Naive thymus-derived CD8-positive, alpha-beta T cell (primary cell): ENCODE results near the gene LRMDA. TPM values are rescaled to one million over a fixed set of nuclear protein-coding genes. Genes with fewer than 3 reads are reported as not detected.

Experiments used
- ATAC-seq, 2 donors: fragments of 150-1000 bp; cut with Tn5 transposase in 1 of 2; sonication (Bioruptor Pico), chemical (Tn5 transposase) in 1 of 2; 1 replicate in 1 of 2; 2 replicates in 1 of 2; pipeline ENCODE4 v1.10.0; 2021; ENCODE audit warnings: mild to moderate bottlenecking in 2 of 2, moderate library complexity in 2 of 2
- POLR2A ChIA-PET: fragments of 350-600 bp; sonication (Branson Sonifier 250); formaldehyde crosslinking; loops from one replicate; lab custom pipeline; 2021; ENCODE audit warnings: antibody characterized with exemption; lab: Charles Lee
- DNase-seq, 10 donors: peaks; one replicate each; pipeline versions ENCODE4 v3.0.0 to v3.0.0-alpha.2; 2020 to 2022
- H3K27ac Mint-ChIP-seq, 10 donors: one replicate each; pipeline ENCODE4 v1.8.0; 2020 to 2022; ENCODE audit warnings: mild to moderate bottlenecking in 10 of 10, mixed read lengths in 10 of 10, moderate library complexity in 4 of 10, inconsistent platforms in 1 of 10
- H3K27me3 Mint-ChIP-seq, 5 donors: one replicate each; pipeline ENCODE4 v1.8.0; 2021 to 2022; ENCODE audit warnings: mixed read lengths in 5 of 5
- H3K36me3 Mint-ChIP-seq, 3 donors: one replicate each; pipeline ENCODE4 v1.8.0; 2020 to 2022; ENCODE audit warnings: mixed read lengths in 3 of 3, mild to moderate bottlenecking in 2 of 3, inconsistent platforms in 1 of 3
- H3K4me1 Mint-ChIP-seq, 4 donors: one replicate each; pipeline ENCODE4 v1.8.0; 2021 to 2022; ENCODE audit warnings: mixed read lengths in 4 of 4
- H3K4me3 Mint-ChIP-seq, 10 donors: one replicate each; pipeline ENCODE4 v1.8.0; 2020 to 2022; ENCODE audit warnings: mild to moderate bottlenecking in 10 of 10, mixed read lengths in 10 of 10, moderate library complexity in 6 of 10, inconsistent platforms in 1 of 10
- H3K9me3 Mint-ChIP-seq, 9 donors: one replicate each; pipeline ENCODE4 v1.8.0; 2020 to 2022; ENCODE audit warnings: mixed read lengths in 9 of 9, mild to moderate bottlenecking in 3 of 9, inconsistent platforms in 1 of 9, moderate library complexity in 1 of 9
- polyA plus RNA-seq, 3 donors: library from polyadenylated mRNA; unstranded; fragments of 300-500 nt; fragmentation: Illumina TruSeq; gene quantifications; one replicate each; pipeline ENCODE4 v1.2.3, GENCODE V29; 2021
- total RNA-seq, 8 experiments: library from RNA in 2 of 8; stranded (reverse) in 2 of 8; gene quantifications; one replicate each; pipeline ENCODE4 v1.2.3 and lab custom pipeline; 2021 to 2026

LRMDA gene
- total and polyA plus RNA-seq, 5 experiments from 2014 or later, result not detected

GRCh38 chr10:75662715-75663114 lies 231.3 kb downstream of the LRMDA start:
- Mint-ChIP-seq H3K27me3 (peaks cover 5 to 25% (median 12%) of the 10 kb centered on the region in 5 donors), H3K36me3 (no peaks in the 10 kb centered on the region), H3K9me3 (no peaks in the 10 kb centered on the region), H3K4me1 (no peaks in the 10 kb centered on the region), H3K27ac (no peak overlapping the region), H3K4me3 (no peak overlapping the region)
- no peak for DNase-seq
- POLR2A ChIA-PET, result interaction anchor here (0.7 kb wide), 1 partner anchor 10 kb away, joined by 3 read pairs; no protein-coding TSS in a partner anchor
- ATAC-seq, result no peak

GRCh38 chr10:75663947-75664664 lies 232.7 kb downstream of the LRMDA start:
- H3K4me1 Mint-ChIP-seq, result no peaks in the 10 kb centered on the region
- H3K36me3 Mint-ChIP-seq, result no peaks in the 10 kb centered on the region
- no peak overlapping the region for H3K27ac Mint-ChIP-seq
- DNase-seq (no peak), ATAC-seq (no peak)
- POLR2A ChIA-PET, result no interaction called here
- H3K4me3 Mint-ChIP-seq, result no peak overlapping the region
- H3K9me3 Mint-ChIP-seq, result no peaks in the 10 kb centered on the region
- H3K27me3 Mint-ChIP-seq, result peaks cover 4 to 23% (median 8%) of the 10 kb centered on the region in 5 donors

- DNase-seq, result no peak
- POLR2A ChIA-PET, result no interaction called here
- Mint-ChIP-seq H3K4me1 (no peaks in the 10 kb centered on the region), H3K36me3 (no peaks in the 10 kb centered on the region), H3K9me3 (no peaks in the 10 kb centered on the region), H3K27me3 (peaks cover 0 to 16% (median 5%) of the 10 kb centered on the region in 5 donors), H3K27ac (no peak overlapping the region), H3K4me3 (no peak overlapping the region)
- no peak for ATAC-seq
Measured at GRCh38 chr10:75664968-75665367, 233.5 kb downstream of the LRMDA start.

DNA sequence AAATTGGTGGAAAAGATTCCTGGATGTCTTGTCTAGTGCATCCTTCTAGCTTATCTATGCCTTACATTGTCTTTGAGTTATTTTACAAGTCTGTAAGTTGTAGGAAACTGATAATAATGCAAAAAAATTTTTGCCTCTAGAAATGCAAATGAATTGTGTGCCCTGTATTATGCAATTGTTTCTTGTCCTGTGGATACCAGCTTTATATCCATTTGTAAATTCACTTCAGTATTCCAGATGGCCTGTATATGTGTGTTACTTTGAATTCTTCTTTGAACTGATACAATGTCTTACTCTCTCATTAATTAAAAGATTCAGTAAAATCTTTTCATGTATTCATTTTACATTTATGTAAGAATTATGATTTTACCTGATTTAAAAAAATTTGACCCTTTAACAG lies 234.3 kb downstream of the LRMDA start:
- POLR2A ChIA-PET, result no interaction called here
- no peak overlapping the region for H3K27ac Mint-ChIP-seq
- ATAC-seq (no peak), DNase-seq (no peak)
- H3K9me3 Mint-ChIP-seq, result no peaks in the 10 kb centered on the region
- peaks cover 0 to 13% (median 3%) of the 10 kb centered on the region in 5 donors for H3K27me3 Mint-ChIP-seq
- H3K36me3 Mint-ChIP-seq, result no peaks in the 10 kb centered on the region
- no peaks in the 10 kb centered on the region for H3K4me1 Mint-ChIP-seq
- H3K4me3 Mint-ChIP-seq, result no peak overlapping the region

GRCh38 chr10:75672111-75672671 lies 240.8 kb downstream of the LRMDA start:
- H3K27me3 Mint-ChIP-seq, result peaks cover 7 to 26% (median 8%) of the 10 kb centered on the region in 5 donors
- H3K4me3 Mint-ChIP-seq, result no peak overlapping the region
- POLR2A ChIA-PET, result no interaction called here
- H3K9me3 Mint-ChIP-seq, result no peaks in the 10 kb centered on the region
- no peaks in the 10 kb centered on the region for H3K36me3 Mint-ChIP-seq
- H3K27ac Mint-ChIP-seq, result no peak overlapping the region
- no peaks in the 10 kb centered on the region for H3K4me1 Mint-ChIP-seq
- DNase-seq, result no peak
- no peak for ATAC-seq

DNA sequence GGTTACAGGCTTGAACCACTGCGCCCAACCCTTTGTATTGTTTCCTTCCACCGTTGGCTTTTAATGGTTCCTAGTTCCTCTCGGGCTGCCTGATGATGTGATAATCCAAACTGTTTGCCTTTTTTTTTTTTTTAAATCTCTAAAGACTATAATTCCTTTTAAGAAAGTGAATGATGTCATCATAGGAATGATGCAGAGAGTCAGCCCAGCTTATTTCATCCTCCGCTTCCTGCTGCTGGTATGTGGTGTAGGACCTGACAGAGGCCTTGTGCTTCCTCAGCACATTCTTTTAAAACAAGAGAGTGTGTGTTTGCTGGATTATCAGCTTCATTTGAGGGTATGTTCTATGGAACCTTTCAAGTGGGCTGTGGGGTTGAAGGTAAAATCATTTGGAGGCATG lies 241.4 kb downstream of the LRMDA start:
- no peaks in the 10 kb centered on the region for H3K36me3 Mint-ChIP-seq
- ATAC-seq (no peak), DNase-seq (no peak)
- H3K27me3 Mint-ChIP-seq, result peaks cover 7 to 26% (median 8%) of the 10 kb centered on the region in 5 donors
- H3K9me3 Mint-ChIP-seq, result no peaks in the 10 kb centered on the region
- H3K27ac Mint-ChIP-seq, result no peak overlapping the region
- no peaks in the 10 kb centered on the region for H3K4me1 Mint-ChIP-seq
- POLR2A ChIA-PET, result no interaction called here
- H3K4me3 Mint-ChIP-seq, result no peak overlapping the region

DNA sequence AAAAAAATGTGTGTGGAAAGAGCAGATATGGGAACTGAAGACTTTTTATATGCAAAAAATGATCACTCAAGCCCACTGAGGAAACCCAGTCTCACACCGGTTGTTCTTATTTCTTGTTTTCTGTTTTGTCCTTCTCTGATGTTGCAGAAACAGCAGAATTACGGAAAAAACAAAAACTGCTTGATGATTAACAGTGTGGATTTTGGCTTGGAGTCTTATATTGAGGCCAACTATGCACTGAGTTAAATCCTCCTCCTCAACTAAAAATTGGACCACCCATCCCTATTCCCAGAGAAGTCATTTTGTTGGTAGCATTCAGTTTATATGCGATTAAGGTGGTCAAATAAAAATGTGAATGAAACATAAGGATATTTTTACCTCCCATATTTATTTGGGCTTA lies 246.1 kb downstream of the LRMDA start:
- Mint-ChIP-seq H3K4me1 (no peaks in the 10 kb centered on the region), H3K27me3 (peaks cover 7 to 19% (median 8%) of the 10 kb centered on the region in 5 donors), H3K4me3 (no peak overlapping the region), H3K27ac (no peak overlapping the region), H3K9me3 (no peaks in the 10 kb centered on the region), H3K36me3 (no peaks in the 10 kb centered on the region)
- no peak for DNase-seq
- no peak for ATAC-seq
- POLR2A ChIA-PET, result no interaction called here

DNA sequence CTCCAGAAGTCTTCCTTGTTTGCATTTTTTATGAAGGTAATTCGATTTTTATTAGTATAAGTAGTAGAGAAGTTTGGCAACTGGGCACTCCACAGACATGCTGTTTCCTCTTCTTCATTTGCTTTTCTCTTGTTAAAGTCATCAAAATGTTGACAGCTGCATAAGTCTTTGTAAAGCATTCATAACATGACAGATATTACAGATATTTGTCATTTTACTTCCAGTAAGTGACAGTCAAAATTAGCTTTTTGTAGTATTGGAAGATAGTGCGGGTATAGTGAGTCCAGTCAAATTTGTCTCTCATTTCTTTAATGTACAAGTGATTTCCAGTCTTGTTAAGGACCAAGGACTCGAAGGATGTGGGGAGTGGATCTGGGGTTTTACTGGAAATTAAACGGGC lies 247.1 kb downstream of the LRMDA start:
- no peak overlapping the region for H3K4me3 Mint-ChIP-seq
- H3K9me3 Mint-ChIP-seq, result no peaks in the 10 kb centered on the region
- no peaks in the 10 kb centered on the region for H3K36me3 Mint-ChIP-seq
- H3K27me3 Mint-ChIP-seq, result peaks cover 5 to 13% (median 8%) of the 10 kb centered on the region in 5 donors
- H3K27ac Mint-ChIP-seq, result no peak overlapping the region
- POLR2A ChIA-PET, result no interaction called here
- H3K4me1 Mint-ChIP-seq, result no peaks in the 10 kb centered on the region
- no peak for DNase-seq
- ATAC-seq, result no peak

DNA sequence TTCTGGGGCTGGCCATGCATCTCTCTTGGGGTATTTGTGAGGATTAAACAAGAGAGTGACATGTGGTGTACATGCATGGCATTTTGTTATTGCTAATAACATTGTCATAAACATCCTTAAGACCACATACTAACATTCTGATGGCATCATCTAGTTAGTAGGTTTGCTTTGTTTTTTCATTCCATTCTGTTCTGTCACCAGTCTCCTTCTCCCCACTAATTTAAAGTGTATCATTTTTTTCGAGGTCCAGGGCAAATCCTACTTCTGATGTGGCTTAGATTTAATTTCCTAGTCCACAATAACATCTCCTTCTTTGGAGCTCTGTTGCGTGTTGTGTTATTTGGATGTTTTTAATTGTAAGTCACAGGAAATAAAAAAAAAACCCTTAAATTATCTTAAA lies 248.1 kb downstream of the LRMDA start:
- no peak for ATAC-seq
- H3K36me3 Mint-ChIP-seq, result no peaks in the 10 kb centered on the region
- DNase-seq, result no peak
- no peaks in the 10 kb centered on the region for H3K9me3 Mint-ChIP-seq
- POLR2A ChIA-PET, result no interaction called here
- peaks cover 3 to 13% (median 7%) of the 10 kb centered on the region in 5 donors for H3K27me3 Mint-ChIP-seq
- H3K4me1 Mint-ChIP-seq, result no peaks in the 10 kb centered on the region
- H3K4me3 Mint-ChIP-seq, result no peak overlapping the region
- H3K27ac Mint-ChIP-seq, result no peak overlapping the region

- no peak overlapping the region for H3K27ac Mint-ChIP-seq
- H3K4me1 Mint-ChIP-seq, result no peaks in the 10 kb centered on the region
- no peaks in the 10 kb centered on the region for H3K36me3 Mint-ChIP-seq
- DNase-seq, result no peak
- no peaks in the 10 kb centered on the region for H3K9me3 Mint-ChIP-seq
- ATAC-seq, result no peak
- POLR2A ChIA-PET, result no interaction called here
- H3K4me3 Mint-ChIP-seq, result no peak overlapping the region
- H3K27me3 Mint-ChIP-seq, result peaks cover 2 to 13% (median 8%) of the 10 kb centered on the region in 5 donors
Measured at GRCh38 chr10:75681334-75681733, 249.9 kb downstream of the LRMDA start.

- ATAC-seq, result no peak
- H3K27ac Mint-ChIP-seq, result no peak overlapping the region
- POLR2A ChIA-PET, result no interaction called here
Measured at GRCh38 chr10:75682649-75683557, 251.5 kb downstream of the LRMDA start.

DNA sequence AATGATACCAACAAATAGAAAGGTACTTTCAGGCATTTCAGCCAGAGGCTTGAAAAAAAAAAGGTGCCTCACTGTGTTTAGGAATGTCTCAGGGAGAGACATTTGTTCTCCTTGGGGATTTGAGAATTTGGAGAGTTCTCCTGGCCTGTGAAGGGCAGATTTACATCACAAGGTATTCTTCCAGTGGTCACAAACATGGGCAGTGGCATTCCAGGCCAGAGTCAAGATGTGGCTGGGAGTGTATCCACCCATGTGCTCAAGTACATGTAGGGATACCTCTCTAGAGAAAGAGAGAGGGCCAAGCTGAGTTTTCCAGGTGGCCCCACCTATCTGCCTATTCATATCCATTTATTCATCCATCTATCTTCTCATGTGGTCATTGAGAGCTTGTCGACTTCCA lies 253.8 kb downstream of the LRMDA start:
- POLR2A ChIA-PET, result no interaction called here
- H3K27ac Mint-ChIP-seq, result no peak overlapping the region
- DNase-seq (no peak), ATAC-seq (no peak)
- no peak overlapping the region for H3K4me3 Mint-ChIP-seq
- no peaks in the 10 kb centered on the region for H3K4me1 Mint-ChIP-seq
- H3K27me3 Mint-ChIP-seq, result peaks cover 0 to 7% (median 3%) of the 10 kb centered on the region in 5 donors
- no peaks in the 10 kb centered on the region for H3K36me3 Mint-ChIP-seq
- H3K9me3 Mint-ChIP-seq, result peaks cover 0 to 10% (median 0%) of the 10 kb centered on the region in 9 donors

More at GRCh38 chr10:75682649-75683557, 251.5 kb downstream of the LRMDA start:
- H3K9me3 Mint-ChIP-seq, result peaks cover 0 to 7% (median 0%) of the 10 kb centered on the region in 9 donors
- no peak for DNase-seq
- H3K36me3 Mint-ChIP-seq, result no peaks in the 10 kb centered on the region
- H3K4me3 Mint-ChIP-seq, result no peak overlapping the region
- H3K4me1 Mint-ChIP-seq, result no peaks in the 10 kb centered on the region
- peaks cover 2 to 13% (median 7%) of the 10 kb centered on the region in 5 donors for H3K27me3 Mint-ChIP-seq
